GM12874 (cell line): ENCODE measurements around the gene PLD1.

Source experiments
- CTCF ChIP-seq: IDR thresholded peaks from 2 replicates; pipeline ENCODE4 v1.5.1; 2011; ENCODE audit warnings: low read depth, mild to moderate bottlenecking, control low read depth, low read length, moderate library complexity; ENCODE audit not compliant: insufficient read depth

The PLD1 gene

GRCh38 chr3:171821778-171822358 is 11.6 kb upstream of the PLD1 start:
- TF ChIP-seq CTCF = no peak

- no peak for TF ChIP-seq CTCF
These were observed 10.8 kb upstream of the PLD1 start for GRCh38 chr3:171821044-171821443.

- TF ChIP-seq CTCF = no peak
These were observed 7.0 kb upstream of the PLD1 start for GRCh38 chr3:171817074-171817800.

GRCh38 chr3:171815973-171816595 is 5.8 kb upstream of the PLD1 start:
- TF ChIP-seq CTCF = no peak

- TF ChIP-seq CTCF = no peak
These were observed 3.7 kb upstream of the PLD1 start for GRCh38 chr3:171813897-171814460.

GRCh38 chr3:171813278-171813896 is 3.1 kb upstream of the PLD1 start:
- no peak for TF ChIP-seq CTCF

- TF ChIP-seq CTCF = no peak
These were observed 2.5 kb upstream of the PLD1 start for GRCh38 chr3:171812811-171813210.
